Measurements from ENCODE around the gene DNM3.

GRCh38 chr1:172266528-172267174 lies 425.4 kb downstream of the DNM3 start:
- TF ChIP-seq ELF4 (IDR thresholded peaks at IDR 0.05) (no peak), SP1 (IDR thresholded peaks at IDR 0.05) (no peak), FOXM1 (IDR thresholded peaks at IDR 0.05; ENCODE audit: borderline replicate concordance) (no peak), NFRKB (IDR thresholded peaks at IDR 0.05) (no peak), PKNOX1 (IDR thresholded peaks at IDR 0.05) (no peak), ARNT (IDR thresholded peaks at IDR 0.05) (no peak), TARDBP (IDR thresholded peaks at IDR 0.05) (no peak), L3MBTL2 (conservative IDR thresholded peaks at IDR 0.05) (no peak), HDGF (IDR thresholded peaks at IDR 0.05; ENCODE audit: borderline replicate concordance) (no peak), FOXK2 (IDR thresholded peaks at IDR 0.05) (no peak), BHLHE40 (IDR thresholded peaks at IDR 0.05; ENCODE audit: borderline replicate concordance) (no peak), SUZ12 (IDR thresholded peaks at IDR 0.05) (no peak), LEF1 (IDR thresholded peaks at IDR 0.05; ENCODE audit: borderline replicate concordance) (no peak), FOXA1 (IDR thresholded peaks at IDR 0.05) (no peak)
